ENCODE results near the gene RELCH. TPM values are rescaled to one million over a fixed set of nuclear protein-coding genes. Genes with fewer than 3 reads are reported as not detected.

The RELCH gene
- total and polyA plus RNA-seq, 8 donors = 23.8 to 40.7 (median 34.1) TPM

DNA sequence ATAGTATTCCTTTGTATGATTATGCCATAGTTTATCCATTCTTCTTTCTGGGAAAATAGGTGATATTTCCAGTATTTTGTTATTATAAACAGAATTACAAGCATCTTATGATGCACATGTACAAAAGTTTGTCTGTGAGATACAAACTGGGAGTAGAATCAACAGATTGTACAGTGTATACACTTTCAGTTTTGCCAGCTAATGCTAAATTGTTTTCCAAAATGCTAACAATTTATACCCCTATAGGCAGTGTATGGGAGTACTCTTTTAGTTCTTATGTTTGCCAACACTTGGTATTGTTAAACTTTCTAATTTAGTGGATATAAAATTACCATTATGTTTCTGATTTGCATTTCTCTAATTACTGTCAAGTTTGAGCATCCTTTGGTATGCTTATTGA lies 107.0 kb downstream of the RELCH start:
- no peaks in the 10 kb centered on the region for H3K27me3 ChIP-seq
- DNase-seq (no peak), ATAC-seq (no peak)
- no peak overlapping the region for H3K27ac ChIP-seq
- TF ChIP-seq, protein P1, sequence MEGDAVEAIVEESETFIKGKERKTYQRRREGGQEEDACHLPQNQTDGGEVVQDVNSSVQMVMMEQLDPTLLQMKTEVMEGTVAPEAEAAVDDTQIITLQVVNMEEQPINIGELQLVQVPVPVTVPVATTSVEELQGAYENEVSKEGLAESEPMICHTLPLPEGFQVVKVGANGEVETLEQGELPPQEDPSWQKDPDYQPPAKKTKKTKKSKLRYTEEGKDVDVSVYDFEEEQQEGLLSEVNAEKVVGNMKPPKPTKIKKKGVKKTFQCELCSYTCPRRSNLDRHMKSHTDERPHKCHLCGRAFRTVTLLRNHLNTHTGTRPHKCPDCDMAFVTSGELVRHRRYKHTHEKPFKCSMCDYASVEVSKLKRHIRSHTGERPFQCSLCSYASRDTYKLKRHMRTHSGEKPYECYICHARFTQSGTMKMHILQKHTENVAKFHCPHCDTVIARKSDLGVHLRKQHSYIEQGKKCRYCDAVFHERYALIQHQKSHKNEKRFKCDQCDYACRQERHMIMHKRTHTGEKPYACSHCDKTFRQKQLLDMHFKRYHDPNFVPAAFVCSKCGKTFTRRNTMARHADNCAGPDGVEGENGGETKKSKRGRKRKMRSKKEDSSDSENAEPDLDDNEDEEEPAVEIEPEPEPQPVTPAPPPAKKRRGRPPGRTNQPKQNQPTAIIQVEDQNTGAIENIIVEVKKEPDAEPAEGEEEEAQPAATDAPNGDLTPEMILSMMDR (IDR thresholded peaks at IDR 0.05) = no peak
- H3K4me1 ChIP-seq = peaks cover 0 to 5% of the 10 kb centered on the region in 2 donors
- H3K36me3 ChIP-seq = peaks cover 0 to 45% of the 10 kb centered on the region in 2 donors
- H3K9me3 ChIP-seq = no peaks in the 10 kb centered on the region
- intact Hi-C loops (cut with DNase I) = no loop called here
- H3K4me3 ChIP-seq = no peak overlapping the region

DNA sequence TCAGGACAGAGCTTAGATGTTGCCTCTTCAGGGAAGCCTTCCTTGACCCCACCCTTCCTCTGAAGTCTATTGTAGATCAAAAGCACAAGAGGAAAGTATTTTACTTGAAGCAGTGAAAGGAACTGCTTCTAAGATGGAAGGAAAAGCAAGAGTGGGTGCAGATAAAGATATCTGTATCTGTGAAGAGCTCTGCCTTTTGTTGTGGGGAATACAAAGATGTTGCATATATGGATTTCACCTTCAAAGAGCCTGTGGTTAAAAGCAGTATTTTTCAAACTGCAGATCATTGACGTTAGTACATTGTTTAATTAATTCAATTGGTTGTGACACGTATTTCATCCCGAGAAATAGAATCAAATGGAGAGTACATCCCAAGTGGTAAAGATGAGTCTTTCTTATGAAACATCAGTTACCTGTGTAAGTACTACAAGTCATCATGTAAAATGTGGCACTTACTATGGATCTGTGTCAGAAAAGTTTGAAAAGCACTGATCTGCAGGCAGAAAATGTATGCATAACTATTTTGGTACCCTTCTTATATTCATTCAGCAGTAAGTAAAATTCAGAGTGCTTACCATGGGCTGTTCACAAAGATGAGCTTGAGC lies 113.4 kb downstream of the RELCH start:
- TF ChIP-seq, protein P1 (IDR thresholded peaks at IDR 0.05) = no peak
- no peaks in the 10 kb centered on the region for H3K9me3 ChIP-seq

DNA sequence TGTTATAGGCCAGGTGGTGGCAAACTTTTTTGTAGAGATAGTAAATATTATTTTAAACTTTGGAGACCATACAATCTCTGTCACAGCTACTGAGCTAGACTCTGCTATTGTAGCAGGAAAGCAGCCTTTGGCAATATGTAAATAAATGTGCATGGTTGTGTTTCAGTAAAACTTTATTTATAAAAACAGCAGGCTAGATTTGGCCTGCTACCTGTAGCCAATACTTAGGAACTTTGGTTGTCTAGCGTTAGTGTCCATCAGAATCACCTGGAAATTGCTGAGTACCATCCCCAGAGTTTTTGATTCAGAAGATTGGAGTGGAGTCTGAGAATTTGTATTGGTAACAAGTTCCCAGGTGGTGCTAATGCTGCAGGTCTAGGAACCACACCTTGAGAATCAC lies 114.3 kb downstream of the RELCH start:
- Histone ChIP-seq H3K27me3 (no peaks in the 10 kb centered on the region), H3K27ac (no peak overlapping the region), H3K4me1 (no peaks in the 10 kb centered on the region), H3K4me3 (no peak overlapping the region), H3K36me3 (peaks cover 0 to 72% of the 10 kb centered on the region in 2 donors), H3K9me3 (no peaks in the 10 kb centered on the region)
- ATAC-seq = no peak
- DNase-seq = no peak
- TF ChIP-seq, protein P1 (IDR thresholded peaks at IDR 0.05) = no peak
- intact Hi-C loops (cut with DNase I) = no loop called here

More for the DNA sequence above, 113.4 kb downstream of the RELCH start:
- Histone ChIP-seq H3K27ac (no peak overlapping the region), H3K36me3 (peaks cover 0 to 67% of the 10 kb centered on the region in 2 donors), H3K4me3 (no peak overlapping the region), H3K27me3 (no peaks in the 10 kb centered on the region), H3K4me1 (no peaks in the 10 kb centered on the region)
- intact Hi-C loops (cut with DNase I) = no loop called here
- ATAC-seq (no peak), DNase-seq (no peak)

DNA sequence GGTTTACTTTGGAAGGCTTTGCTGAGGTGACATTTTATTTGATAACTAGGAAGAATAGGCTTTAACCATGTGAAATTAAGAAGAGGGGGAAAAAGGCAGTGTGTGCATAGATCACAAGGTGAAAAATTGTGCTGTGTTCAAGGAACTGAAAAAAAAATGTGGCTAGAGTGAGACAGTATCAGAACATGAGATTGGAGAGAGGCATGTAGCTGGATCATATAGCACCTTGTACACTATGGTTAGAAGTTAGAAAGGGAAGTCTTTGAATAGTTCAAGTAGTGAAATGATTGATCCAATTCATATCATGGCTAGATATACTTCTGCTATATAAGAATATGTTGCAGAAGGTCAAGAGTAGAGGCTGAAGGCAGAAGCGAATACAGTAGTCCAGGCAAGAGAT lies 125.8 kb downstream of the RELCH start:
- H3K36me3 ChIP-seq = peaks cover 0 to 25% of the 10 kb centered on the region in 2 donors
- no peaks in the 10 kb centered on the region for H3K9me3 ChIP-seq
- TF ChIP-seq, protein P1 (IDR thresholded peaks at IDR 0.05) = no peak
- H3K27ac ChIP-seq = no peak overlapping the region
- intact Hi-C loops (cut with DNase I) = no loop called here
- DNase-seq (no peak), ATAC-seq (no peak)
- H3K4me3 ChIP-seq = no peak overlapping the region
- H3K4me1 ChIP-seq = no peaks in the 10 kb centered on the region
- H3K27me3 ChIP-seq = no peaks in the 10 kb centered on the region

DNA sequence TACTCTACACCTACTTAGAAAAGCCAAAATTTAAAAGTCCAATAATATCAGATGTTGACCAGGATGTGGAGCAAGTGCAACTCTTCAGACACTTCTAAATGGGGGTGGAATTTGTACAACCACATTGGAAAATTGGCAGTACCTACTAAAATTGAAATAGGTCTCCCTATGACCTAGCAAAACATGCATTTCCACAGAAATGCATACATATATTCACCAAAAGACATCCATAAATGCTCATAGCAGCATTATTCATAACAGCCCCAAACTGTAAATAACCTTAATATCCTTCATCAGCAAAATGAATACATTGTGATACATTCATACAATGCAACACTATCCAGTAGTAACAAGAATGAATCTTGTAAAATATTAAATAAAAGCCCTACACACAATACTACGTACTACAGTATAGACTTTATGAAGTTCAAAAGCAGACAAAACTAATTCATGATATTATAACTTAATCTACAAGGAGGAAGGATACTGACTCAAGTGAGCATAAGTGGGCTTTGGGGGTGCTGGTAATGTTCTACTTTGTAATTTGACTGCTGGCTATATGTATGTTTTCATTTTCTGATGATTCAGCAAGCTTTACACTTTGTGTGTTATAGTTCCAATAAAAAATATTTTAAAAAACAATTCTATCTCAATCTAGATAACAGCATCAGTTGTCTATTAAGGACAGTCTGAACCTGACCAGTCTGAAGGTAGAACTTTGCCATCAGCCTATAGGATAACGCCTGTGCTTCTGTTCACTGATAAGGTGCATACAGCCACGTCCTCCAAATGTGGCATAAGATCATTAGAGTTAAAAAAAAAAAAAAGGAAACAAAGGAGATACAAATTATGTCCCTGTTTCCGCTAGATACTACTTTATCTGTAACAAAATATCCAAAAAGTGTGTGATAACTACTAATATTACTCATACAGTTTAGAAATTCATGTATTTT lies 131.4 kb downstream of the RELCH start:
- intact Hi-C loops (cut with DNase I) = no loop called here
- H3K4me1 ChIP-seq = no peaks in the 10 kb centered on the region

More for the DNA sequence above, 131.4 kb downstream of the RELCH start:
- ATAC-seq = no peak
- no peaks in the 10 kb centered on the region for H3K36me3 ChIP-seq
- no peaks in the 10 kb centered on the region for H3K9me3 ChIP-seq
- no peak overlapping the region for H3K4me3 ChIP-seq
- TF ChIP-seq, protein P1 (IDR thresholded peaks at IDR 0.05) = no peak
- H3K27ac ChIP-seq = no peak overlapping the region
- DNase-seq = no peak
- H3K27me3 ChIP-seq = peaks cover 4 to 19% of the 10 kb centered on the region in 2 donors

All from left lung (tissue), 10 donors.